NCI-H187 (cell line): ENCODE results near the gene HOXA3.
A peak's percentile ranks its signal among the peaks of the same experiment; 100 is the strongest.

Source experiments
- DNase-seq, 2 experiments: peaks; one replicate each; lab custom pipeline; 2025; lab: John Stamatoyannopoulos, UW

Gene HOXA3

DNA sequence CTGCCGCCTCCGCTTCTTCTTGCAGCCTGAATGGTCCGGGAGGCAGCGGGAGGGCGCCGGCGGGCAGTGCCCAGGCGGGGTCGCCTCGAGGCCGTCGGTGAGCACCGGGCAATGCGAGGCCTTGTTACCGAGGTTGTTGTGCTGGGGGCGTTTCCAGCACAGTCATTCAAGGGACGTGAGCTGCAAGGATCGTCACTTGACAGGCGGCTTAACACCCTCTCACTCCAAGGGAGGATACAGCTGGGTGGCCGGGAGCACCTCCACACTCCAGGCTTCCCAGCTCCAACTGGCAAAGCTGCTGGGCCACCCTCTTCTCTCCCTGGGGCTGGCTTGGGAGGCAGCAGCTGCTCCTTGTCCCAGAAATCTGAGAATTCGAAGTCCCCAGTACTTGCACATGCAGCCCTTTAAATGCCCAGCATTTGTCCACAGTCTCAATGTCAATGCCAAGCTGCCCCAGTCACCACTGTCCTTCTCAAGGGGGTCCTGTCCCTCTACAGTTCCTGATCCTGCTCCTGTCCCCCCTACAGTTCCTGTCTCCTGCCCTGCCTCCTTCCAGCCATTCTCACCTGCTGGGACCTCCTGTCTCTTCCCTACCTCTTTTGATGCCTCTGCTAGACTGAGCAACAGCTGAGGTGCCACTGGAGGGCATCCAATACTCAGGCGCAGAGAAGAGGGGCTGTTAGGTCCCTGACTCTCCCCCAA lies 37.1 kb upstream of the HOXA3 start:
- no peak for DNase-seq

DNA sequence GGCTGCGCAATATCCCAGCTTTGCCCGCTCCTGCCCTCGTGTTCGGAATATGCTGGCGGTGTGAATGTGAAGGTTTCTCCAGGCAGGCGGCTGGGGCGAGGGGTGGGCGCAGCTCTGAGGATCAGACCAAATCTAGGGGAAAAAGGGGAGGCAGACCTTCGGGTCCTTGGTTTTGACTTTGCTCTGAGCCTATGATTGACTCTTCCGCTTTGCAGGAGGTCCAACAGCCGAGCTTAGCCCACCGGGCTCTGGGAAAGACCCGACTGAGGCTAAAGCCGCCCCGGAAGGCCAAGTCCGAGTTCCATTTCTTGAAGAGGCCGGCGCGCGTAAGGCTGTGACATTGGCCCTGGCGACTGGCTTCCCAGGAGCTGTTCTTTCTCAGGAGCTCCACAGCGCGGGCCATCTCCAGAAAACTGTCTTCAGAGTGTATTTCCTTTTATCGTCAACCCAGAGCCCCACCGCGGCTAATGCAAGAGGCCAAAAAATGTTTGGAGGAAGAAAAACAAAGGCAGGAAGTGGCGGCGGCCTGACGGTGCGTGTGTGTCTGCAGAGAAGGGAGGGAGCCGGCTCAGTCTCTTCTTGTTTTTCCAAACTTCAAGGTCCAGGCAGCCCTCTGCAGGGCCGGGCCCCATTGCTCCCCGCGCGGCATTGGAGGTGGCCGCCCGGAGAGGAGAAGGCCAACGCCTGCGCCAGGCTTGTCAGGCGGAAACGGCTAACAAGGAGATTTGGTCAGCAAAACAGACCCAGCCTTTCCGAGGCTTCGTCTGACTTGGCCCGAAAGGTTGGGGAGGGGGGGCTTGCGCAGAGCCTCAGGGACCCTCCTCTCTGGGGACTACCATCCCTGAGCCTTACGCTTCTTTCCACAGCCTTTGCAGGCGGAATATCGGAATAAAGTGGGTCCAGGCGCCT lies 36.3 kb upstream of the HOXA3 start:
- DNase-seq, result no peak

DNA sequence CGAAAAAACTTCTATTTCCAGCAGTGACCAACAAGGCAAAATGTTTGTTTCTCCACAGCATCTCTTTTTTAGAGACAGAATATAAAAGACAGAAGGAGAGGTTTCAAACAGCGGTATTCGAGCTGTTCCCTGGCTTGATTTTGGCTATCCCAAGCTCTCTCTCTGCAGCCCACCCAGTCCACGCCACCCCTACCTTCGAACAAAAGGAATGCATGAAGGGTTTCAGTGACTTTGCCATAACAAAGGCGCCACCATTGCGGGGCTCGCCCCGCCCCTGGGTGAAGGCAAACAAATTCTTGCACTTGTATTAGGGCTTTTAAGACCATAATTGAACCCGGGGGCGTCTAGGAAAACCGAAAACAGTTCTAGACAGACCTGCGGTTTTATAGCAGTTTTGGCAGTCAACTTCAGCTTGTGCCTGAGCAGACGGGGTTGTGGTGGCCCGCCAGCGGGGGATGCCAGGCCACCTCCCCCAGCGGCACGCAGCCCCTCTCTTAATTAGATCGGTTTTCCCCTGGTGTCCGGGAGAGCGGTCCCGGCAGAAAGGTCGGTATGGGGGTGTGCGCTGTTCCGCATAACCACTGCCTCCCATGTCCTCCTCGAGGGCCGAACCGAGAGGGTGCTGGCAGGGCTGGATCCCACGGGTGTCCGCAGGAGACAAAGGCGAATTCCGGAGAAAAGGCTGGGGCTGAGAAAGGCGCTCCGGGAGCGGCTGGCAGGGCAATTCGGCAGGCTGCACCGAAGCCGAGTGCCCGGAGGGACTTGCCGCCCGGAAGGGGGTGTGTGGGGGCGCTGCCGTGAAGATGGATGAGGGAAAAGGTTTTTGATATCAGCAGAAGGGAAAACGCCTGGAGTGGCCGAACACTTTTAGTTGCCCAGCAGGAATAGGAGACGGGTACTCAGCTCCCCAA lies 35.3 kb upstream of the HOXA3 start:
- DNase-seq, result no peak

DNA sequence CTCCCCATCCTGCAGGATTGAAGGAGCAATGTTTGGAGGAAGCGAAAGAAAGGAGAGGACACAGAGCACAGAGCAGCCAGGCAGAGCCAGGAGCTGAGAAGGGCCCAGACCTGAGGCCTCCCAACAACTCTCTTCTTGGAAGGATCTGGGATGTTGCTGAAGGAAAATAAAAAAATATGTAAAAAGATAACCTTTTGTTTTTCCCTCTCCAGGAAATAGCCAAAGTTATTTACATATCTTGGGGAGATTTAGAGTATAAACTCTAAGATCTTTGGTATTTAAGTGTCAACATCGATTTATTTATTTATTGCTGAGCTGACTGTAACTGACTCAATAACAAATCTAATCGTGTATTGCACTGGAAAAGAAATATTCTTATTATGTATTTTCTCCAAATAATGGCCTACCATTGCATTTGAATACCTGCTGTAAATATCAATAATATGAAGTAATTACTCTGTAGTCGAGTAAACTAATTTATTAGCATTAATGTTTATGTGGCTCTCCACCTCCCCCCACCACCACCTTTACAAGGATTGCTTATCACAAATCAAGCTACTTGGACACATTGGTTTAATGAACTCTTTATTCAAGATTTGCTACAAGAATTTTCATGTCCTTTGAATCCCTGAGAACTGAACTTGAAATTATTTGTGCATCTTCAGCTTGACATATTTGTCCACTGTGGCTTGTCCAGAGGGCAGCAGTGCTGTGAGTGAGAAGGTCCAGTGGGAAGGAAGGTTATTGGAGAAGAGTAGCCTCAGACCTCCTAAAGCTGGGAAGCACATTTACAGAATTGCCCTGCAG lies 34.5 kb upstream of the HOXA3 start:
- DNase-seq, result no peak

DNA sequence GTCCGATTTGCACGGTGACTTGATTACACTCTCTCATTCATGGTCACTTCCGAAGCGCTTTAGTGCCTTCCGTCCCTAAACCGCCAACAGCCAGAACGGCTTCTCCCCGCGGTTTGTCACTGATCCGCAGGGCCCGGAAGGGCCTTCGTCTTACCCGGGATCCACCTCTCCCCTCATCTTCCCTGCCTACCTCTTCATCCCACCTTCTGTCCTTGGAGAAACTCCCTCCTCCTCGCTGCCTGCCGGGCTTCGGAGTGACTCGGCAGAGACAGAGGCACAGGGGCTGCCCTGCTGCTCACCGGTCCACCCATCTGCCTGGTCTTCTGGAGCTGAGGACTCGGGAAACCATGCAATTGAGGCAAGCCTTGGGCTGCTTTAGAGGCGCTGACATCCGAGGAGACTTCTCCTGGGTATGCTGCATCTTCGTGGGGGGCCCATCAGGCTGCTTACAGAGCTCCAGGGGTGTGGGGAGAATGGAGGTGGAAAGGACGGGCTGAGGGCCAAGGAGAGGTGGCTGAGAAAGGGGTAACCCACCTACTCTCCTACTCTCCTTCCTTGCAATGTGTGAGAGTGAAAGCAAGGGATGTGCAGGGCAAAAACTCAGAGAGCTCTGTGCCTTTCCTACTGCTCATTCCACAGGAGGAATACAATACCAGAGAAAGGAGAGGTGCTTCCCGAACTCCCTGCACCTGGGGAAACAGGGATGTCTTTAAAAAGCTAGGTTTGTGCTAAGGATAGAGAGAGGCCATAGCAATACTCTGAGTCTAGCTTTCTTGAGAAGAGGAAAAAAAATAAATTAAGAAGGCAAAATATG lies 33.7 kb upstream of the HOXA3 start:
- DNase-seq, result no peak

DNA sequence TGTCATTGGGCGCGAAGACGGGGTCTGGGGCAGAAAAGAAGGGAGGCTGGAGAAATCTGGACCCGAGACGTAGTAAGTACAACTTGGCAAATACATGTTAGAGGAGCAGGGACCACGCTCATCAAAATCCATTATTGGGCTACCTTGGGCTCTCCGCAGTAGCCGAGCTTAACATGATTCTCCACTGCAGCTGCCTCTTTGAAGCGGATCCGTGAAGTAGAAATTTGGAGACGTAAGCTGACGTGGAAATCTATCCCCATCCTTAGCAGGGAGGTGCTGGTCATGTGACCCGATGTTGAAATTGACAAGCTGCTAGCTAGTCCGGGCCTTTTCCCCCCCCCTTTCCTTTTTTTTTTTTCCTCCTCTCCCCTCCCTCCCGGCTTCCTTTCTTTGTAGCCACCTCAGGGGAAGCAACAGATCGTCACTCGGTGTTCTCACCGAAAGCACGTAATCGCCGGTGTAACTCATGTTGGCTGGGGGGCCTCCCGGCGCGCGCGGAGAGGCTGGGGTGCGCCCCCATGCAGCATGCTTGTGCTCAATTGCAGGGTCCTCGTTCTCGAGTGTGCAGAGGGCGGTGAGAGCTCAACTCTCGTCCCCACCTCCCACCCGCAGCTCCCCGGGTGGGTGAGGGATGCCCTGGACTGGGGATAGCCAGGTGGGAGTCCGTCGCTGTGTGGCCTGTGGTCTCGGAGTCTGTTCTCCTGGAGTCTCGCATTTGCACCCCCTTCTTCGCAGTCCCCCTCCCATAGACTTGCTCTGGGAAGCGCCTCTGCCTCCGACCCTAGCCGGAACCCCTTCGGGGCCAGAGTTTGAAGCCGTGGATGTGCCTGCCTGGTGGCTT lies 32.9 kb upstream of the HOXA3 start, which contains the start of gene HOXA11:
HOXA11 (minus strand) TSS at position 220 of the 841 bp plus-strand sequence; CDS start at position 132, 88 bp downstream.
- DNase-seq, result no peak

DNA sequence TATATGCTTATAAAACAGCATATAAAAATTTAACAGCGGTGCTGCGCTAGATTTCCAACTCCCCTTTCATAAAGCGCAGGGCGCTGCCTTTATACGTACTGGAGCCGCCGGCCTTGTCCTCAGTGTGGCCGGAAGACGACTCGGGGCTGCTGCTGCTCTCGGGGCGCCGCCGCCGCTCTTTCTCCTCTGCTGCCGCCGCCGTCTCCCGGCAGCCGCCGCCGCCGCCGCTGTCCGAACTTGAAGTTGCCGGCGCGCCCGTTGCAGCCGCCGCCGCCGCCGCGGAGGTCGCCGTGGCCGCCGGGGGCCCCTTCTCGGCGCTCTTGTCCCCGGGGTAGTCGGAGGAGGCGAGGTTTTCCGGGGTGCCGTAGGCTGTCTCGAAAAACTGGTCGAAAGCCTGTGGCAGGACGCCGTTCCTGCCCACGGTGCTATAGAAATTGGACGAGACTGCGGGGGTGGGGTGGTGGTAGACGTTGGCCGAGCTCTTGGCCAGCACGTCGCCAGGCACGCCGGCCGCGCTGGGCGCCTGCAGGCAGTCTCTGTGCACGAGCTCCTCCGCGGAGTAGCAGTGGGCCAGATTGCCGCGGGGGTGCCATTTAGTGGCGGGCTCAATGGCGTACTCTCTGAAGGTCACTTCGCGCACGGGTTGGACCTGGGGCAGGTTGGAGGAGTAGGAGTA lies 32.1 kb upstream of the HOXA3 start:
- DNase-seq, result no peak

DNA sequence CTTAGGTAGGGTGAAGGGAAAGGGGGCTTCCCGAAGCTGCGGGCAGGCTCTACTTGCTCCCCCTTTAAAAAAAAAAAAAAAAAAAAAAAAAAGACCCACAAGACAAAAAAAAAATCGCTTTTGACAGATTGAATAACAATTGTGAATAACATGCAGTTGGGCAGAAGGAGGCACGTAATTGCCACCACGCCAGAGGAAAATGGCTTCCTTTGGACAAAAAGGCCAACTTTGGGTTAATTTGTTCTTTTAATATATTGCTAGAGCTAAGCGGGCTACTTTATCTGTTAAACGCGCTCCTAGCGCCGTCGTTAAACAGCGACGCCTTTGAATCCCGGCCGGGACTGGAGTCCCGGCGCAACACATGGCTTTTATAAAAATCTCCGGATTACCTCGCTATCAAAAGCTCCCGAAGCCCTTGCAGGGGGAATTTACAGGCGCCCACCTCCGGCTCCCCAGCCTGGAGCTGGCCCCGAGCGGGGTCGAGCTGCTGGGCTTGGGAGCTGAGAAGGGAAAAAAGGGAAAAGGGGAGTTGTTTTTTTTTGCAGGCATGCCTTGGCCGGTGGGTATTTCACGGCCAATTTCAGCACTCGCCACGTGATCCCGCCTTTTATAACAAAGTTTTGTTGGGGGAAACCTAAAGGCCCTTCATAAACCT lies 31.4 kb upstream of the HOXA3 start:
- peak in 1 of 2 experiments; percentile 46 for DNase-seq

DNA sequence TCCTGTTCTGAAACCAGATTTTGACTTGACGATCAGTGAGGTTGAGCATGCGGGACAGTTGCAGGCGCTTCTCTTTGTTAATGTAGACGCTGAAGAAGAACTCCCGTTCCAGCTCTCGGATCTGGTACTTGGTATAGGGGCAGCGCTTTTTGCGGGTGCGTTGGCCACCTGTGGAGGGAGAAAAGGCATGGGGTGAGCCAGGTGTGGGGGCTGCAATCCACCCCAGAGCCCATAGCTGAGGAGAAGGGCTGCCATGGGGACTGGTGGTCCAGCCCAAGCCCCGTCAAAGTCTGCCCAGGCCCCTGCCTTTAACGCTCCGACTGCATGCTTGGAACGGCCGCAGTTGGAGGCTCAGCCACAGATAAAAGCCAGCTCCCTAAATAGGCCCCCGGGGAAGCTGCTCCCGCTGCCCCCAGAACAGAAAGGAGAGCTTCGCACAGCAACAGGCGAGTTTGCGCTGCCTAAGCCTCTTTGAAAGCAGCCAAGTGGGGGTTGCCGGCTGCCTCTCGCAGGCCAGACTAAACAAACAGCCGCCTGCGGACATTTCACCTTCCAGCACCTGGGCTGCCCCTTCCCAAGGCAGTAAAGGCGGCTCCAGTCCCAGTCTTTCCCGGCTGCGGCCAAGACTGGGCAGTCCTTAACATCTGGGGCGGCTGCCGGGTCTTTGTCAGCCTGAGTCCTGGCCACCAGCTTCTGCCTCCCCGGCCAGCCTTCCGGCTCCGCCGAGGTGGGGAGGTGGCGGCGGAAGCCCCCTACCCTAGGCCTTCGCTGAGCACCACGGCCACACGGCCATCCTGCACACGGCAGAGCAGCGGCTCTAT lies 30.7 kb upstream of the HOXA3 start:
- peak in 1 of 2 experiments; percentile 10 for DNase-seq

DNA sequence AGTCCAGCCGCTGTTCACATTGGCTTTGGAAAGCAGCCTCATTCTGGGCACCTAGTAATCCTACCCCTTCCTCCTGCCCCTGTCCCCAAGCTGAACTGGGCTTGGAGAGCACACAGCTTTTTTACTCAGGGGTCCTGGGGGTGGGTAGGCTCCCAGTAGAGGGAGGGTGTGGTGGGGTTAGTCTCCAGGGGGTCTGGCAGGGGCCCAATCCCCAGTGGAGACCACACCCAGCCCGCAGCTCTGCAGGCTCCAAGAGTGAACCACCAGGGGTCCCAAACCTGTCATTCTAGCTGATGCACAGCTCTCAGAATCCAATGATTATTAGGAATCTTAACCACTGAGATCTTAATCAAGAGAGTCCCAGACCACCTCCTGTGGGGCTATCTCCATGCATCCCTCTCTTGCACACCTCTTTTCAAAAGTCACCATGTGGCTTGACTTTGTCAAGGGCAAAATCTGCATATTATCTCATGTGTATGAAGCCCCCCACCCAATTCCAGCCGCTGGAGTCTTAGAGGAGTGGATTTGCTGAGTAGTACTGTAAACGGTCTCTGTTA lies 30.0 kb upstream of the HOXA3 start:
- no peak for DNase-seq

DNA sequence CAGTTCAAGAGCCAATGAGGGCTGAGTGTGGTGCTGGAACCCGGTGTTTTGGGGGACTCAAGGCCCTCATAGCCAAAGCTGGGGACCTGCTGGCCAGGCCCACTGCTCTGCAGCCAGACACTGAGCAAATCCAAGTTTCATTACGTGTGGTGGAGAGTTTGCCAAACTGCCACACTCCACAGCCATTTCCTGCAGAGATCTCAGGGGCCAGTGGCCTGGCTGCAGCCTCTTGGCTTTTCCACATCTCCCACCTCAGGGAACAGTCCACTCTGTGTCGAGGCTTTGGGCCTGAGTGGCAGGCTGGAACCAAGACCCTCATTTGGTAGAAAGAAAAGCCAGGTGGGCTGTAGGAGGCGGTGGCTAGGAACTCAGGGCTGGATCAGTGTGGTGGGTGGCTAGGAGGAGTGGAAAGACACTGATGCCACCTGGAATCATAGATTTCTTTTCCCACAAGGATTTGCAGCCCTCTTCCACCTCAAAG lies 29.5 kb upstream of the HOXA3 start:
- DNase-seq, result no peak

DNA sequence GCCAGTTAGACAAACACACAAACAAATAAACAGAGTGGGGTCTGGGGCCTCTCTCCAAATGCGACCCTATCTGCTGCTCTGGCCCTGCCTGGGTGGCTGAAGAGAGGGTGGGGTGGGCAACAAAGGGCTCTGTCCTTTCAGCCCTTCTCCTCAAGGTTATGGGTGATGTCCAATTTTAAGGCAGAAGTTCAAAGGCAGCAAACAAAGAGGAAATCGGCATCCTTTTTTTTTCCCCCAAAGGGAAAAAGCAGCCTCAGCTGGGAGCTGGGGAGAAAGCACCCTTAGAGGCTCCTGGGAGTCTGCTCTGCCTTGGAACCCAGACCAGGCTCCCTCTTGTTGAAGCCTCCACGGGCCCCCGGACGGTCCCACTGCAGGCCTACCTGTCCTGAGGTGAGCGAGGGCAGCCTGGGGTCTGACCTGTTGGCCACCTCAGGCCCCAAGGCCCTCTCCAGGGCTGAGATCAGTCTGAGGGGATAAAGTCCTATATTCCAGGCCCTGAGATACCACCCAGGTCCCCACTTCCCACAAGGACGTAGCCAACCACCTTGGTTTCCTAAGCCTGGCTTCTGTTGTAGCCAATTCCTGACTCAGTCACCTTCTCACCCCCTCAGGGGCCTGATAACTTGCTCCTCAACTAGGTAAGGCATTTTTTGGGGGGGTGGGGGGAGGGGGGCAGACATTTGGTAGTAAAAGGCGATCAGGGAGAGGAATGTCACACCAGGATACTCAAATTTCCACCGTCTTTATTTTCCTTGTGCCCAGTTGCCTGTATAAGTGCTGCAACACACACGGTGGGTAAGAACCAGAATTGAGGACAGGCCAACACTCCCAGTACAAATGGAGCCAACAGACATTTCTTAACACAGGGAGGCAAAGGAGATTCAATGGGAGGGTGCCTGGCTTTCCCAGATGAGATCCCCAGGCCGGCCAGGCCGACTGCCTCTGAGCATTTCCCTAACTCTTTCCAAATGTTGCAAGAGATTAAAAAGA lies 28.3 kb upstream of the HOXA3 start:
- DNase-seq, result no peak

DNA sequence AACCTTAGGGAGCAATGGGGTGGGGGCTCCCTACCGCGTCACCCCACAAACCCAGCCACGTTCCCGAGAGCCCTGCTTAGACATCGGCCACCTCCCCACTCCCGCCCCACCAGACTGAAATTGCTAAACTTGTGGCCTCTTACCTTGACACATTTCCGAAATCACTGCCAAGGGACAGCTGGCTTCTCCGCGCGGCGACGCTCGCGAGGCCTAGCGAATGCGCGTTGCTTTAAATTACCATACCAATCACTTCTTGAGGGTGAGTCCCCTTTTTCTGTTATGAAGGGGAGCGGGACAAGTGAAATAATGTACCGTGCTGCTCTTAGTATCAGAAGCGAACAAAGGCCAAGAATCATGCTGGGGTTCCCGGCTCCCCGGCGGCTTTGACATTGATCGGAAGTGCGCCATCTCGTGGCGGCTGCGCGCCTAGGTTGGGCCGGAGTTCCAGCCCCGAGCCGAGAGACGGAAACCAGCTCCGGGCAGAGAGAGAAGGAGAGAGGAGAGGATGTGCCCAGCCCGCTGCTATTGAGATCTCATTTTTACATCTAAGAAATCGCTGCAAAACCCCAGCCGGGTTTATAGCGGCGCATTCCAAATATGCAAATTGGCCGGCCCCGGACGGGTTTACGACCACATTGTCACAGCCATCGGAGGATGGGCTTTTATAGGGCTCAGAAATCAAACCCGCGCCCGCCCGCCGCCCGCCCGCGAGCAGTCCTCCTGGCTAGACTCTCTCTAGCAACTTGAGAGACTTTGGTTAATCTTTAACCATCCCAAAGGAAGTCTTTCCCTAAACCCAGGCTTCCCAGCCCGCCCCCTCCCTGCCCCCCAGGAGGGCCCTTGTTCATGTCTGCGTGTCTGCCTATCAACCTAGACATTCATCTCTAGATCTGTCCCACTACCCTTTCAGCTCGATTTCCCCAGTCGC lies 27.4 kb upstream of the HOXA3 start:
- DNase-seq, result no peak

DNA sequence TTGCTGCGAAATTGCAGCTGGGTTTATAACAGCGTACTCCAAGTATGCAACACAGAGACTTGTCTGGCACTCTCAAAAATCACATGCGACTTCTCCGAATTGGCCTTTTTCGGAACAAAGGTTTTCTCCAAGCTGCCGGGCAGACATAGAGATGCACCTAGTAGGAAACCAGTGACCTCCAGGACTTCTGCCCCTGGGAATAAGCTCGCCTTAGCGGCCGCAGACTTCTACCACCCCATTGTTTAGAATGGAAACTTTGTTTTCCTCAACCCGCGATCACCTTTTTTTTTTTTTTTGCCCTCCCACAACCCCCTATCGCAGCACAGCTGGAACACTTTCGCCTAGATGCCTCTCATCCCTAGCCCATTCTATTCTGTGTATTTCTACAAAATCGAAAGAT lies 26.6 kb upstream of the HOXA3 start:
- no peak for DNase-seq

DNA sequence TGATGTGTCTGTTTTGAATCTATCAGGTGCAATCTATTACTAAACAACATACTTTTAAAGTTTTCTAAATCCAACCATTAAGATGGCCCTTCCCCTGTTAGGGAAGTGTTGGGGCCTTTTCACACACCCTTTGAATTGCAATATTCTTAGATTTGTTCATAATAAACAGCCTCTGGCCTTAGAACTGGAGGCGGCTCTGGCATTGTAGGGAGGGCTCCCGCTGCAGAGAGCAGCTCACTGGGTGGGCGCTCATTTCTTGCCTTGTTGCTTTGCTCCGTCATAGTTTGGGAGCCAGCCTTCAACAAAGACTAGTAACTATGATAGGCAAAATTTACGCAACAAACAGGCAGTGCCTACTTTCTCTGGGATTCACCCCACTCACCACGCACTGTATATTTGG lies 26.0 kb upstream of the HOXA3 start:
- DNase-seq, result no peak
